Activated CD8-positive, alpha-beta memory T cell treated with anti-CD3 and anti-CD28 coated beads for 4 hours (primary cell): Measurements from ENCODE around the gene CHERP.

Experiments
- DNase-seq, 2 donors: peaks; one replicate each; pipeline ENCODE4 v3.0.0-alpha.2; 2020; ENCODE audit warnings: low read depth in 2 of 2

The CHERP gene

DNA sequence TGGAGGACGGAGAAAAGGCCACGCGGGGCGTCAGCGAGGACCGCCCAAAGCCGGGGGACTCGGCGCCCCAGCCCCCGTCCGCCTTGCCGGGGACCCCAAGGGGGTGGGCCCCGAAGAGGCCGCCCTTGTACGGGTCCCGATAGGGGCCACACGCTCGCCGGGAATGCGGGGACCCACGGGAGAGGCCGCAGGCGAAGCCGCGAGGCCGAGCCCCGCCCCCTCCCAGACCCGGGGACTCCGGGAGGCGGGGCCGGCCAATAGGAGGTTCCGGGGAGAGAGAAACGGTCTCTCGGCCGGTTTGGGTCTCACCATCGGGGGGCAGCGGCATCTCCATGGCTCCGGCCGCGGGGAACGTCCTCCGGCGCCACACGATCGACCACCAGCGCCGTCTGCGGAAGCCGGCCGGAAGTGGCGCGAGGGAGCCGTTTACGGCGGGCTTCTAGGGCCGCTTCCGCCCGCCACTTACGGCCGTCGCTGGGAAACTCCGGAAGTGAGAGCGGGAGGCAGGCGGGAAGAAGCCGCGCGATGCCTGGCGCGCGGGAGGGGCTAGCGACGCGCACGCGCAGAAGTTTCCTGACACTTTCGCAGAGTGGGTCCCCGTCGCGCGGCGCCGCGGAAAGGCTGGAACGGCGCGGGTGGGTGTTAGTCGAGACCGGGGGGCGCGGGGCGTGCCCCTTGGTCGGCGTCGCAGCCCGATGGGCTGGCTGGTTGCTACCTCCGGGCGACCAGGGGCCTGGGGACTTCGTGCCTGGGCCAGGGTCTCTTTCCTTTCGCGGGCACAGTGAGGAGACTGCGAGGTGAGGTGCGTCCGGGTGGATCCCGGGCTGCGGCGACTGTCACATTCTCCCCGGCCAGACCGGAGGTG lies at the start of gene CHERP:
TSS of gene CHERP (minus strand) at position 393 of the 865 bp plus-strand sequence. CDS start at position 334, 59 bp downstream.
- peak; percentile 87 to 90 for DNase-seq

- no peak for DNase-seq
Observed at GRCh38 chr19:16590876-16591802, 48.9 kb upstream of the CHERP start.

DNA sequence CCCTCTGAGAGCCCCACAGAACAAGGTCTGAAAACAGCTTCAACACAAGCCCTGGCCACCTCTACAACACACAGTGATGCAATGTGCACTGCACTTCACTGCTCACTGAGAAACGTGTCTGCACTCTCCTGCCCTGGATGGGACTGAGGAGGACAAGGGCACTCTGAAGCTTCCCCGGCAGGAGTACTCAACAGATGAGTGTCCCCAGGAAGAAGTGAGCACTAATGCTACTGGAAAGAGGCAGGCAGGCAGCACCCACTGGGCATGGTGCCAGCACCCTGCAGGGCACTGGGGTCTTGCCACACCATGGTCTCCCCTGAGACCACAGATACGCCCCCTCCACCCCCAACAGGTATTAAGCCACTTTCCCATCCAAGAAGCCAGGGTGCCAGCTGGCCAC lies 47.7 kb upstream of the CHERP start:
- DNase-seq, result no peak

DNA sequence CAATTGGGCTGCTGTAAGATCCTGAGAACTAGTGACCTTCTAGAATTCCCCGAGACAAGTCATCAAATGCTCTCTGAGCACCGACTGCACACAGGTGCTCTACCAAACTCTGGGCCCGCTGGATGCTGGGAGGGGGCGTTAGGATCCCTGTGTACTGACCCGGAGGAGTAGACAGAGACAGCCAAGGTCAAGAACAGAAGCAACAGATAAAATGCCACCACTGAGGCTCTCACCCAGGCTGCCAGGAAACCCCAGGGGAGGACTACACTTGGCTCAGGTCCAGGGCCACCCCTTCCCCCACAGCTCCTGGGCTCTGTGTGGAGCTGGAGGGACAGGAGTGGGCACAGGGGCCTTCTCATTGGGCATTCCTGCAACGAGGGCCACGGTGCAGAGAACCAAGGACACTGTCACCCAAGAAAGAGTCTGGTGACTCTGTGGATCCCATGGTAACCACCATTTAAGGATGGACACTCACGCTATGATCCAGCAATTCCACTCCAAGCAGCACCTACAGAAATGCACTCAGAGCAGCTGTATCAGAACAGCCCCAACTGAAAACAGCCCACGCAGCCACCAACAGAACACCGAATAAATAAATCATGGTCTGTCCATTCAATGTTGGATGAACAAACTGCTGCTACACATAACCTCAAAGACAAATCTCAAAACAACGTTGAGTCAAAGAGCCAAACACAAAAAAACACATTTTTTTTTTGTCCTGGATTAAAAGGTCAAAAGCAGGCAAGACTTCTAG lies 46.8 kb upstream of the CHERP start:
- DNase-seq, result no peak

DNA sequence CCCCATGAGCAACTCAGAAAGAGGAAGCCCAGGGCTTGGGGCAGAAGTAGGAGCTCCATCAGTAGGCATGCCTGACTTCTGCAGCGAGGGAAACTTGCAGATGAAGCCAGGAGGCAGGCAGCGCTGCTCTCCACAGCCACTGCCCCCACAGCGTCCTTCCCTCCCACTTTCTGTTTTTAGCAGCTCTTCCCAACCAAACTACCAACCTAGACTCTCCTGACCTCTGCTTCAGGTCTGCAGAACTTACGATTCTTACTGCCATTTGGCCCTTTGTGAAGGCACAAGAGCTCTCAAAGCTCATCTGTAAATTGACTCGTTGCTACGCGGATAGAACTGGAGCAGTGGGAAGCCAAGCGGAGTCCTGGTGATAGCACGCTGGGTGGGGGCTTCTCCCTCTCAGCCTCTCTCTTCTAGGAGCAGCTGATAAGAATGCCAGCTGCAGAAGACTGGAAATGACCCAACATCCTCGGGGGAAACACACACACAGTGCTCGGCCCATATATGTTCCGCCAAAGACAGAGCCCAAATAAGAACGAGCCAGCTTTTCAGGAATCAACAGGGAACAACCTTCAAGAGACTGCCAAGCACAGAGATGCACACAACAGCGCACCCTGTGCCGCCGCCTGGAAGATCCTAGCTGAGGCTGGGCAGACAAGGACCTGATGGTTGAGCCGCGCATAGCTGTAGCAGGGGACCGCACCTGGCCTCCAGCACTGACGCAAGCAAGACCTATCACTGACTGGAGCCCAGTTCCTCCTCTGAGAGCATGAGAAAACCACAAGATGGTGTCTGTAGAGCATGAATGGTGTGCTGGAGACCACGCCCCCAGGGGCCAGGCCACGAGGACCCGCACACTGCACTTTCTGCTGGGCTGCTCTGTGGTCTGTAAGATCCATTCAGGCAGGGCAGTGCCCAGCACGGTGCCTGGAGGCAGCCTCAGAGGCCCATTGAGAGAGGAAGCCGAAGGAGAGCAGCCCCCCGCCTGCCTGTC lies 45.9 kb upstream of the CHERP start:
- no peak for DNase-seq

GRCh38 chr19:16586991-16587832 lies 45.0 kb upstream of the CHERP start:
- DNase-seq, result peak in 1 of 2 donors; percentile 40

GRCh38 chr19:16586477-16586871 lies 44.2 kb upstream of the CHERP start:
- no peak for DNase-seq

- DNase-seq, result no peak
Observed at GRCh38 chr19:16585808-16586476, 43.7 kb upstream of the CHERP start.

DNA sequence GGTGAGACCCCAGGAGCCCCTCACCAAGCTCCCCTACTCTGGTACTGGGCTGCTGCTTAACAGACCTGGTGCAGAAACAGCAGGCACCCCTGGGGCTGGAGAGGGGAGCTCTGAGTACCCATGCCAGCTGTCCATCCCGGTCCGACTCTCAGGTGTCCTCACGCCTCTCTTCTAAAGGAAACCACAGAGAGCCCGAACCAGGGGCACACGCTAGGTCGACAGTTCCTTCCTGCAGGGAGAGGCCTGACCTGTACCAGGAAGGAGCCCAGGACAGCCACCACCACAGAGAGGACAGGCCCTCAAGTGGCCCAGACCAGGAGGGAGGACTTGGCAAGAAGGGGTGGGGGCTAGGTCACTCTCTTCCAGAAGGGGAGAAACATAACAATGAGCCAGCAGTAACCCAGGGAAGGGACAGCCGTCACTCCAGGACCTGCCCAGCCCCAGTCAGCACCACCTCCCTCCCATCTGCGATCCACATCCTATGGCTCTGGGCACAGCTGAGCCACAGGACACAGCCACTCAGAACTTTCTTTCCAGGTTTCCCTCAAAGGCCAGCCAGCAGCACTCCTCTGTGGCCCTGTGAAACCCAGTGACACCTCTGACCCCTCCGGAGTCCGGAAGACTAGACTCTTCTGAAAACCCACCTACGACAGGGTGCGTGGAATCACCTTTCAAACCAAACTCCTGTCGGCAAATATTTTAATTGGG lies 43.0 kb upstream of the CHERP start:
- no peak for DNase-seq

- peak; percentile 78 to 83 for DNase-seq
Observed at GRCh38 chr19:16584248-16585093, 42.2 kb upstream of the CHERP start.

DNA sequence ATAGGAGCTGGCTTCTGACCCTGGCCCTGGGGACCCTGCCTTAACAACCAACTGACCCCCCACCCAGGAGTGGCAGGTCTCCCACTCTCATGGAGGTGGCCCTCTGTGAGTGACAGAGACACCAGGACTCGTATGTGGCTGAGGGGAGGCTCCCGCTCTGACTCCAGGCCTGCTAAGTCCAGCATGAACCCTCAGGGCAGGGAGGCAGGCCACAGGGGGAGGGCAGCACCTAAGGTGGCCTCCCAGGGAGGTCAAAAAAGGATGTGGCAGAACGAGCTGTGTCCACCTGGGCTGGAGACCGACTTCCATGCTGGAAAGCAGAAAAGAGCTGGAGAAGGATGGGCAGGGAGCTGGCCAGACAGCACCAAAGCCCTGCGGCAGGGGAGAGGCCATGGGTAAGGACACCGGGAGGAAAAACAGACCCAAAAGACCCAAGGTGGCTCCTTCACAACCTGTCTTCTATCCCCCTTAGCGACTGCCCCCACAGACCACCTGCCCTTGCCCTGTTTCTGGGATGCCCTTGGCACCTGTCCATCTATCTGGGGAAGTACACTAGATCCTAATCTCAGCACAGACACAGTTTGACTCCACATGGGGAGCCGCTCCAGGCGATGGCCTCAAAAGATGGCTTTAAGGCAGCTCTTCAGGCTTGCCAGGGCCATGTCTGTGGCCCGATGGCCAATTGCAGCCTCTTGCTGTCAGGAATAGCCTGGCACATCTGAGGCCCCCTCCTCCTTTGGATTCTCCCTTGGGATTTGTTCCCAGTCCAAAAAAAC lies 40.4 kb upstream of the CHERP start:
- DNase-seq, result no peak

DNA sequence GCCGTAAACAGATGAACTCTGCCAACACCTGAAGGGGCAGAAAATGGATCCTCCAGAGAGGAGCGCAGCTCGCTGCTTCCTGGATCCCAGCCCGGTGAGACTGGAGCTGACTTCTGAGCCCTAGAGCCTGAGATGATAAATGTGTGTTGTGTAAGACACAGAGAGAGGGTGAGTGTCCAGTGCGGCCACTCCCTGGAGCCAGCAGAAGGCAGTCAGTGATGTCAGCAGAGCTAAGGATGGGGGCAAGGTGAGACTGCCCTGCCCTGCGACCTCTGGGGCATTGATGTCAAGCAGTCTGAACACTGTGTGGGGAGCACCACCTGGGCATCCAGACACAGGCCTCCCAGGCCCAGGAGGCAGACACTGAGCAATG lies 39.7 kb upstream of the CHERP start:
- no peak for DNase-seq

GRCh38 chr19:16581145-16581970 lies 39.1 kb upstream of the CHERP start:
- no peak for DNase-seq

DNA sequence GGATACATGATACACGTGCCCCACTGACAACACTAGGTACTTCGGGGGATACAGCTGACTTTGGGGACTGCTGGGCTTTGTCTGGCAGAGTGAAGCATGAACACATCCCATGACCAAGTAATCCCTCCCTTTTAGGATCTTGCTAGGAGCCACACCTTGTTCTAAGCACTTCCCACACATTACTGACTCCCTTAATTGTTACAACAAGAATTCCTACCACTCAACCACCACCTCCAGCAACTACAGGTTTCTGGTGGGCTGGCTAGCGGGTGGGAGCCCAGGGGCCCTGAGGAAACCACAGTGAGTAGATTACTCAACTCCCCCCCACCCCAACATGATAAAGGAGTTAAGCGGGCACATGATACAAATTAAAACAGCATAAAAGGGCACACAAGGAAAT lies 37.1 kb upstream of the CHERP start:
- no peak for DNase-seq

- no peak for DNase-seq
Observed at GRCh38 chr19:16577531-16577985, 35.3 kb upstream of the CHERP start.
